ENCODE results near the gene MEF2D. TPM values are rescaled to one million over a fixed set of nuclear protein-coding genes. Genes with fewer than 3 reads are reported as not detected.

MEF2D gene
- total and polyA plus RNA-seq, 10 donors = 7.4 to 103 (median 61.6) TPM

GRCh38 chr1:156543066-156543465 lies 42.5 kb upstream of the MEF2D start:
- intact Hi-C loops (cut with DNase I; ENCODE audit: low total_unique reads) = no loop called here
- H3K27ac ChIP-seq = no peak overlapping the region
- no peak for DNase-seq
- H3K9me3 ChIP-seq = no peaks in the 10 kb centered on the region
- no peaks in the 10 kb centered on the region for H3K4me1 ChIP-seq
- 51 to 78% (median 58%) methylated on average over 1 of the region's 1 CpG for WGBS, 5 donors
- no peak for TF ChIP-seq POLR2AphosphoS5 (IDR thresholded peaks at IDR 0.05)
- TF ChIP-seq CTCF (IDR thresholded peaks at IDR 0.05 in 8 of 11, conservative IDR thresholded peaks at IDR 0.05 in 3 of 11) = no peak
- TF ChIP-seq POLR2A (IDR thresholded peaks at IDR 0.05) = no peak
- H3K4me3 ChIP-seq = no peak overlapping the region
- H3K27me3 ChIP-seq (replicated peaks in 1 of 7) = no peaks in the 10 kb centered on the region
- H3K36me3 ChIP-seq = peaks cover 0 to 60% (median 0%) of the 10 kb centered on the region in 6 donors

GRCh38 chr1:156540955-156541354 lies 40.4 kb upstream of the MEF2D start:
- H3K27me3 ChIP-seq (replicated peaks in 1 of 7) = no peaks in the 10 kb centered on the region
- no peak overlapping the region for H3K4me3 ChIP-seq
- DNase-seq = no peak
- TF ChIP-seq POLR2A (IDR thresholded peaks at IDR 0.05) = no peak
- no peak for TF ChIP-seq POLR2AphosphoS5 (IDR thresholded peaks at IDR 0.05)
- no peak for TF ChIP-seq CTCF (IDR thresholded peaks at IDR 0.05 in 8 of 11, conservative IDR thresholded peaks at IDR 0.05 in 3 of 11)
- H3K9me3 ChIP-seq = no peaks in the 10 kb centered on the region
- H3K27ac ChIP-seq = no peak overlapping the region
- H3K36me3 ChIP-seq = peaks cover 0 to 59% (median 0%) of the 10 kb centered on the region in 6 donors
- WGBS, 5 donors = 91 to 100% (median 94%) methylated on average over 2 of the region's 2 CpGs
- intact Hi-C loops (cut with DNase I; ENCODE audit: low total_unique reads) = no loop called here
- no peaks in the 10 kb centered on the region for H3K4me1 ChIP-seq

GRCh38 chr1:156539818-156540355 lies 39.3 kb upstream of the MEF2D start:
- WGBS, 5 donors = 57 to 68% (median 58%) methylated on average over 4 of the region's 4 CpGs
- TF ChIP-seq CTCF (IDR thresholded peaks at IDR 0.05 in 8 of 11, conservative IDR thresholded peaks at IDR 0.05 in 3 of 11) (no peak), POLR2AphosphoS5 (IDR thresholded peaks at IDR 0.05) (no peak), POLR2A (IDR thresholded peaks at IDR 0.05) (no peak)
- H3K27ac ChIP-seq = no peak overlapping the region

GRCh38 chr1:156538711-156539440 lies 38.3 kb upstream of the MEF2D start:
- Histone ChIP-seq H3K9me3 (no peaks in the 10 kb centered on the region), H3K27ac (no peak overlapping the region), H3K27me3 (replicated peaks in 1 of 7) (no peaks in the 10 kb centered on the region), H3K36me3 (peaks cover 0 to 76% (median 0%) of the 10 kb centered on the region in 6 donors), H3K4me3 (no peak overlapping the region), H3K4me1 (no peaks in the 10 kb centered on the region)
- WGBS, 5 donors = 90 to 92% (median 91%) methylated on average over 10 of the region's 10 CpGs
- intact Hi-C loops (cut with DNase I; ENCODE audit: low total_unique reads) = no loop called here
- DNase-seq = no peak
- TF ChIP-seq POLR2A (IDR thresholded peaks at IDR 0.05) (no peak), CTCF (IDR thresholded peaks at IDR 0.05 in 8 of 11, conservative IDR thresholded peaks at IDR 0.05 in 3 of 11) (no peak), POLR2AphosphoS5 (IDR thresholded peaks at IDR 0.05) (no peak)

More at GRCh38 chr1:156539818-156540355, 39.3 kb upstream of the MEF2D start:
- no peak overlapping the region for H3K4me3 ChIP-seq
- peaks cover 0 to 70% (median 0%) of the 10 kb centered on the region in 6 donors for H3K36me3 ChIP-seq
- no peaks in the 10 kb centered on the region for H3K27me3 ChIP-seq (replicated peaks in 1 of 7)
- no peaks in the 10 kb centered on the region for H3K4me1 ChIP-seq
- no peak for DNase-seq
- intact Hi-C loops (cut with DNase I; ENCODE audit: low total_unique reads) = no loop called here
- H3K9me3 ChIP-seq = no peaks in the 10 kb centered on the region

All from spleen (tissue), 11 donors.